Measurements from ENCODE around the gene DDX41.
"Not testable (repeated sequence)": the region's sequence is repeated elsewhere in the genome, so short reads cannot be mapped to it uniquely, and the experiment has no call there.

Gene DDX41

GRCh38 chr5:177537389-177538361 lies 20.9 kb upstream of the DDX41 start:
- DNase-seq = no peak

GRCh38 chr5:177536386-177536785 lies 19.6 kb upstream of the DDX41 start:
- DNase-seq = no peak

- no peak for DNase-seq
Observed at GRCh38 chr5:177535125-177535524, 18.4 kb upstream of the DDX41 start.

DNA sequence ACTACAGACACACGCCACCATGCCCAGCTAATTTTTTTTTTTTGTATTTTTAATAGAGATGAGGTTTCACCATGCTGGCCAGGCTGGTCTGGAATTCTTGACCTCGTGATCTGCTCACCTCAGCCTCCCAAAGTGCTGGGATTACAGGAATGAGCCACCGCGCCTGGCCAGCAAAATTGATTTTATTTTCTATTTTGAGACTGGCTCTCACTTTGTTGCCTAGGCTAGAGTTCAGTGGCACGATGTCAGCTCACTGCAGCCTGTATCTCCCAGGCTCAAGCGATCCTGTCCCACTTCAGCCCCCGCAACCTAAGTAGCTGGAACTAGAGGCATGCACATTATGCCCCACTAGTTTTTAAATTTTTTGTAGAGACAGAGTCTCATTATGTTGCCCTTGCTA lies 17.7 kb upstream of the DDX41 start:
- not testable (repeated sequence) for DNase-seq

DNA sequence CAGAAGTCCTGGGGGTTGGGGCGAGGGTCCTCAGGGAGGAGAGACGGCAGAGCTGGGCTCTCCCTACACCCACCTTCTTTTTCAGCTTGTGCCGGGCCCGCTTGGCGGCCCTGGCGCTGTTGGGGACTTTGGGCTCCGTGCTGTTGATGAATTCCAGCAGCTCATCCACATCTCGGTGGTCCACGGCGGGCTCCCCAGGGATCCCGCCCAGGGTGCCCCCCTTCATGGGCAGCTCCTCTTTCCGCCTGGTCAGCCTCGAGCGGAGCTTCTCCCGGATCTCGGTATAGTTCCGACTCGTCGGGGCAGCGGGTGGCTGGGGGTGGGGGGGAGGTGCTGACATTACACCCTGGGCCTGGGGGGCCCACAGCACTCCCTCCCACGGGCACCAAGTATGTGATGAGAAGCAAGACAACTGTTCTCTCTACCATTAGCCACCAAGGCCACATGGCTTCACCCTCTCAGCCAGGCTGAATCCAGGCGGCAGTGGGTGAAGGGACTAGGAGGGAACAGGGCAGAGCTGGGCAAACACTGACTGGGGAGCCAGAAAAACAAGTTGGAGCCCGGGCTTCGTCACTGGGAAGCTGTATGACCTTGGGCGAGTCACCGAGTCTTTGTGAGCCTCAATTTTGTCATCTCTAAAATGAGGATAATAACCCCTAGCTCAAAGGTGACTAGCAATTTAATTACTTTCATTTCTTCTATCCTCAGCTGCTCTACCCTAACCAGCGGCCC lies 14.6 kb upstream of the DDX41 start:
- DNase-seq = no peak

- peak in 1 of 14 donors; percentile 44 for DNase-seq
Observed at GRCh38 chr5:177530638-177531037, 13.9 kb upstream of the DDX41 start.

- no peak for DNase-seq
Observed at GRCh38 chr5:177529247-177530203, 12.8 kb upstream of the DDX41 start.

DNA sequence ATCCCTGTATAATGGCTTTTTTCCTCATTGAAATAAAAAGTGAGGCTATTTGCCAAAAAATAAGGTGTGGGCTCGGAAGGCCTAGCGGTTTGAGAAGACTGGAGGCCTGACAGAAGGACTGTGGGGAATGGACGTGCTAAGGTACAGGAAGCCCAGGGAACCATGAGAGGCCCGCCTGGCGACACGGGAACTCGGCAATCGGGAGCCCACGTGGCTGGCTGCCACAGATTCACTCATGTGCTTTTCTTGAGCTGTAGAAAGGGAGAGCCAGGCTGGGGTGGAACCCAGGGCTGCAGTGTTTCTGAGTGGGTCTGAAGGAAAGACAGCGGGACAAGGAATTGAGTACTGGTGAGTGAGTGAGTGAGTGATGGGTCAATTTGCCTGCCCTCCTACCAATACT lies 11.9 kb upstream of the DDX41 start:
- no peak for DNase-seq

- no peak for DNase-seq
Observed at GRCh38 chr5:177527595-177527994, 10.8 kb upstream of the DDX41 start.

DNA sequence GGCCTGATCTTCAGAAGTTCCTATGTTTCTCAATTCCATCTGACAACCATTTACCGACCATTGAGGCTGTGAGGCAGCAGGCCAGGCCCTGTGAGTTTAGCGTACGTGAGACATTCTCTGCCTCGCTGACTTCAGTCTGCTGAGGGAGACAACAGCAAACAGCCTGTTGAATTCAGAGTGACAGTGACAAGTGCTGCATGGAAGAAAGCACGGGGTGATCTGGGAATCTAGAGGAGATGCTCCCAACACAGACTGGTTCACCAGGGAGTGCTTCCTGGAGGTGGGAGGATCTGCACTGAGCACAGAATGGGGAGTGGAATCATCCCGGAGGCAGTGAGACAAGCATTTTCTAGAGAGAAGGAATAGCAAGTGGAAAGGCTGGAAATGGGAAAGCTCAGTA lies 10.0 kb upstream of the DDX41 start:
- no peak for DNase-seq

- DNase-seq = no peak
Observed at GRCh38 chr5:177526191-177526590, 9.4 kb upstream of the DDX41 start.

DNA sequence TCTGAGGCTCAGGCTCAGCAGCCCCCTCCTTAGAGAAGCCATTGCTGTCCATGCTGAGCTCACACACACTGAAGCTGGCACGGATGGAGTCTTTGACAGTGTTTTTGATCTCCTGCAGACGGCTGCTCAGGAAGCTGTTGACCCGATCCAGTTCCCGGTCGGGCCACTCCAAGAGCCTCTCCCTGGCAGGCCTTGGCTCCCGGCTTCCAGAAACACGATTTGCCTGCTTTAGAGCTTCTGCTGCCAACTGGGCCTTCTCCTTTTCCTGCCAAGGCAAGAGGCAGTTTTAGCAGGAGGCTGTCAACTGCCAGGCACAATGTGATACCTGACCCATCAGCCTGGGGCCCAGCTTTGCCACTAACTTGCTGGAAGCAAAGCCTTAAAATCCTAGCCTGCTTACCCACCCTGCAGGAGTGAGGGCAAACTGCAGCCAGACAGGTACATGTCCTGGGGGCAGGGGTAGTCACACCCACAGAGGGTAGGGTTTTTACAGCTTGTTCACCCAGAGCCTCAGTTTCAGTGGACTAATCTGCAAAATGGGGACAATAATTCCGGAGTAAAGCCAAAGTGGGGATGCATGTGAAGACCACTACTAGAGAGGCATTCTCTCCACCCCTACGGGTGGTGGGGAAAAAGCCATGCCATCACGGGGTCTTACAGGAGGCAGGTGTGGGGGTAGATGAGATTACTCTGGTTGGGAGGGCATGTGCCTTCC lies 8.3 kb upstream of the DDX41 start:
- DNase-seq = peak in 3 of 14 donors; percentile 18 to 75 (median 31)

DNA sequence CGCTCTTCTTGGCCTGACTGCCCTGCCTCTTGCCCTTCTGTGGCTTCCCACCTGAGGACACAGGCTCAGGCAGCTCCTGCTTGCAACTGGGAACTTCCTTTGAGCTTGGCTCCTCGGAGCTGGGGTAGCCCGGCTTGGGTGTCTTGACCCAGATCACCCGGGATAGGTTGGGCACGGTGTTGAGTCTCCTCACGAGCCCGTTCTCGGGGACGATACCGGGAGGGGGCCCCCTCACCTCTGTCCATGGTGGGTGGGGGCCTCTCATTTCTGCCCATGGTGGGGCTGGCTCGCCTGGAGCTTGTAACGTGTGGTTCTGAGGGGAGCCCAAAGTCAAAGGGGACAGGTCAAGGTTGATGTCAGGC lies 7.8 kb upstream of the DDX41 start:
- DNase-seq = no peak

- DNase-seq = no peak
Observed at GRCh38 chr5:177523711-177524538, 7.2 kb upstream of the DDX41 start.

DNA sequence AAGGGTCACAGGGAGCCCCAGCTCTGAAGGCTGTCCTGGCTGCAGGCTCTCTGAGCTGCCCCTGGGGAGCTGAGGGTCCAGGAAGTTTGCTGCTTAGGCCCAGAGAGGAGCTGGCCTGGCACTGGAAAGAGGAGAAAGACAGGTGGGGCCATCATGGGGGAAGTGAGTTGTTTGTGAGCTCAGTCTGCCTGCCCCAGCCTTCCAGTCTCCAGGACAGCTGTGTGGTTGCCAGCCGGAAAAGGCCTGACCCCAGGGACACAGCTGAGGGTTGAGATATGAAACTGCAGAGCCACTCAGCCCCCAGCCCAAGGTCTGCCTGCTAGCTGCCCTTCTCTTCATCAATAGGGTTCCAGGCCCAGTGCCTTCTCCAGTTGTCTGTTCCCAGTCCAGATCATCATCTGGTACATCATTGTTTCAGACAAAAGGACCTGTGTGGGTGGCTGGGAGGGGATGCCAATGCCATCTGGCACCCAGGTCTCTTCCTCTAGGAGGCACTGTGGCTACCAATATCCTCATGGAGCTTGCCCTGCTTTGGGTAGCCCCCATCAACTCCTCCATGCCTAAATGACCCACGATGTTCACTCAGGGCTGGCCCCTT lies 4.3 kb upstream of the DDX41 start:
- DNase-seq = no peak

DNA sequence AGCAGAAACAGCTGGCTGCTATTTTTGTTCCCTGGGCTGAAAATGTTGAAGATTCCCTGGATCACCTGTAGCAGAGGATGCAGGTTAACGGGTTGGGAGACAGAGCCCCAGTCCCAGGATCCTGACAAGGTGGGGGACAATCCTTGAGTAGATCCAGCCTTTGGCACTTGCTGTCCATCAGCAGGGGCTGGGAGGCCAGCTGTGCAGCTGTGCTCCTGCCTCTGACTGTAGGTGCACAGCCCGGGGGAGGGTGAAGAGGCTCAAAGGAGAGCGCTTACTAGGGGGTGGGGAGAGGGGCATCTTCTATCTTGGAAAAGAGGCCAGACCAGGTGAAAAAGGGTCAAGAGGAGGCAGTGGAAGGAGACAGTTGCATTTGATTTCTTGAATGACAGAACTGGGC lies 3.5 kb upstream of the DDX41 start:
- DNase-seq = no peak

DNA sequence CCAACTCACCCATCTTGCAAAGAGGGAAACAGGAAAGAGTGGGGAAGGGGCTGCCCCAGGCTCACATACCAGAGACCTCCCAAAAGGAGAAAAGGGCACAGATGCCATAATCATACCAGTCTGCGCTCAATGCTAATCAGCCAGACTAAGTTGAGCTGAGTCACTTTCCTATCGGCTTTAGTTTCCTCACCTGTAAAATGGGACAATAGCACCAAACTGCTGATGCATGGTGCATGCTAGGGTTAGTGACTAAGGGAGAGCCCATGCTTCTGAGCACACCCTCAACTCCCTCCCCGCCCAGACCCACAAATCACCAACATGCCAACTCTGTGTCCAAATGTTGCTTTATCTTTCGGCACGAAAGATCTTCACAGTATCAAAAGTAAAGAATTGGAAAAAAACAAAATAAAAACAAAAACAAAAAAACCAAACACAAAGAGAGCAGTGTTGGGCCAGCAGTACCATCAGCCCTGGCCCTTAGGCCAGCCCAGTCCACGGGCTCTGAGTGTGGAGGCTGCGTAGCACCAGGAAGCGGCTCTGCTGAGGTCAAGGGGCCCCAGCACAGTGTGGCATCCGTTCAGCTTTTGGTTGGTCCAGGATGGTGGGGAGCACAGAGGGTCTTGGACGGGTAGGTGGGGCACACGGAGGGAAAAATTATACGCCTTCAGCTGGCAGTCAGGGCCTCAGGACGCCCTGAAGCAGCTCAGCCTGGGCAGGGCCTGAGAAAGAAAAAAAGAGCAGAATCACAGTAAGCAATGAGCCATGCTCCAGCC lies 2.9 kb upstream of the DDX41 start:
- DNase-seq = no peak

DNA sequence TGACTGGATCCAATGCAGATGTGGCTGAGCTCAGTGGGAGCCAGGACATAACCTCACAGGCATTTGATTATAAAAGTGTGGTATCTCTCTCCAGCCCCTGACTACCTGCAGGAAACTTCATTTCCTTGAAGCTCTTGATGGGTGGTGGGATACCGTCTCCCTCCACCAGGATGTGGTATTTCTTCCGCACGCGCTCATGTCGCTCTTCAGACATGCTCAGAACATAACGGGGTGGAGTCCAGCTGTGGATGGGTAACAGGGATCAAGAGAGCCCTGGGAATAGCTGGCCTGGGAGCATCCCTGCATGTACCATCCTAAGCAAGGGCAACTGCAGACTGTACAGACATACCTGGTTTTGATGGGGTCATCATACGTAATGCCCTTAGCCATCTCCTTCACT lies 1.2 kb downstream of the DDX41 start:
- DNase-seq = no peak

DNA sequence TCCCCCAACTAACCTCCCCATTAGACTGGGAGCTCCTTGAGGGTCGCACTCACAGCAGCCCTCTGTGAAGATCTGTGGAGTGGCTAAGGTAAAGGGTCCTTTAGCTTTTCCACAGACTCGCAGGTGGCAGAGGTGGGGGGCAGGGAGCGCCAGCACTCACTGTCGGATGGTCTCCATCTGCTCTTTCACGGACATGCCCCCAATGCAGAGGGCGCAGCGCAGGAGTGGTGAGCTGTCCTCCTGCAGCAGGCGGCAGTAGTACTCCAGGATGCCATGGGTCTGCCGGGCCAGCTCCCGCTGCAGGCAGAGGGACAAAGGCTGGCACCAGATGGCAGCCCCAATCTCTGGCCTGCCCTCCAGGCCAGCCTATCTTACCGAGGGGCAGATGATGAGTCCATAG lies 2.2 kb downstream of the DDX41 start:
- DNase-seq = no peak

DNA sequence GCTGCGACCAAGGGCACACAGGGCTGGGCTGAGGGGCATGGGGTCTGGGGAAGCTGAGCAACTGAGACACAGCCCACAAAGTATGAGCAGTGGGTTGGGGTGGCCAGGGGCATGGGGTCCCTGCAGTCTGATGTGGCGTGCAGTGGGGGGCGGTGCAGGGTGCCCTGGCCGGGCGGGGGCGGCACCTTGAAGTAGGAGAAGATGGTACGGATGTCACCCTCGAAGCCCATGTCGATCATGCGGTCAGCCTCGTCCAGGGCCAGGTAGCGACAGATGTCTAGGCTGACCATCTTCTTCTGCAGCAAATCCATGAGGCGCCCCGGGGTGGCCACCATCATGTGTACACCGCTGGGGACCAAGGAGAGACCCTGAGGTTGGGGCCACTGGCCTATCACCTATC lies 3.3 kb downstream of the DDX41 start:
- DNase-seq = no peak
